NK-92 (cell line): ENCODE measurements around the gene SLC4A1.

Experiments used
- DNase-seq: peaks from one replicate; lab custom pipeline; 2025; ENCODE audit not compliant: unreplicated experiment; lab: John Stamatoyannopoulos, UW

Gene SLC4A1

GRCh38 chr17:44267818-44268490, at the start of gene SLC4A1:
SLC4A1 (minus strand) TSS chr17:44268135; CDS start chr17:44262866, 5,269 bp downstream.
- DNase-seq = no peak

- no peak for DNase-seq
Measured at GRCh38 chr17:44317545-44317944, 49.6 kb upstream of the SLC4A1 start.

GRCh38 chr17:44315760-44316731, 48.1 kb upstream of the SLC4A1 start:
- no peak for DNase-seq

GRCh38 chr17:44314869-44315661, 47.1 kb upstream of the SLC4A1 start:
- no peak for DNase-seq

- DNase-seq = no peak
Measured at GRCh38 chr17:44314524-44314868, 46.6 kb upstream of the SLC4A1 start.

GRCh38 chr17:44314031-44314430, 46.1 kb upstream of the SLC4A1 start:
- no peak for DNase-seq

GRCh38 chr17:44312396-44313104, 44.6 kb upstream of the SLC4A1 start:
- no peak for DNase-seq

GRCh38 chr17:44311562-44312181, 43.7 kb upstream of the SLC4A1 start:
- no peak for DNase-seq

- DNase-seq = no peak
Measured at GRCh38 chr17:44310609-44311376, 42.9 kb upstream of the SLC4A1 start.

- DNase-seq = no peak
Measured at GRCh38 chr17:44310188-44310587, 42.3 kb upstream of the SLC4A1 start.

GRCh38 chr17:44309472-44309871, 41.5 kb upstream of the SLC4A1 start:
- no peak for DNase-seq

GRCh38 chr17:44308865-44309264, 40.9 kb upstream of the SLC4A1 start:
- DNase-seq = no peak

- DNase-seq = no peak
Measured at GRCh38 chr17:44308320-44308818, 40.4 kb upstream of the SLC4A1 start, which contains the start of gene RUNDC3A. RUNDC3A (plus strand) TSS chr17:44308601; CDS start chr17:44308833, 232 bp downstream.

GRCh38 chr17:44307387-44308186, 39.7 kb upstream of the SLC4A1 start:
- DNase-seq = no peak

- no peak for DNase-seq
Measured at GRCh38 chr17:44304651-44305050, 36.7 kb upstream of the SLC4A1 start.

GRCh38 chr17:44297975-44298374, 30.0 kb upstream of the SLC4A1 start:
- DNase-seq = no peak

GRCh38 chr17:44293509-44294226, 25.7 kb upstream of the SLC4A1 start:
- DNase-seq = no peak

GRCh38 chr17:44287651-44288050, 19.7 kb upstream of the SLC4A1 start:
- no peak for DNase-seq
